Spleen (tissue), 11 donors: Measurements from ENCODE around the gene LGALS1. TPM values are rescaled to one million over a fixed set of nuclear protein-coding genes. Genes with fewer than 3 reads are reported as not detected.

Experiments used
- DNase-seq: peaks from one replicate; pipeline ENCODE4 v3.0.0-alpha.2; 2020
- H3K27ac ChIP-seq, 8 donors: fragments of 200-600 bp; sonication (generic) in 7 of 8; 1 replicate in 4 of 8; 2 replicates in 4 of 8; pipeline versions ENCODE4 v1.5.0 to v1.8.0; 2016 to 2021; ENCODE audit warnings: inconsistent platforms in 4 of 8, mild to moderate bottlenecking in 4 of 8, moderate library complexity in 1 of 8
- H3K27me3 ChIP-seq, 7 donors: fragments of 200-600 bp; sonication (generic) in 6 of 7; replicated peaks in 1 of 7; 1 replicate in 4 of 7; 2 replicates in 3 of 7; pipeline versions ENCODE4 v1.5.0 to v1.8.0; 2016 to 2021; ENCODE audit warnings: inconsistent platforms in 3 of 7, mild to moderate bottlenecking in 1 of 7
- H3K36me3 ChIP-seq, 6 donors: fragments of 200-600 bp; sonication (generic) in 5 of 6; 1 replicate in 4 of 6; 2 replicates in 2 of 6; pipeline versions ENCODE4 v1.5.0 to v1.8.0; 2016 to 2021; ENCODE audit warnings: inconsistent platforms in 2 of 6
- H3K4me1 ChIP-seq, 6 donors: fragments of 200-600 bp; sonication (generic) in 5 of 6; 1 replicate in 3 of 6; 2 replicates in 3 of 6; pipeline versions ENCODE4 v1.5.0 to v1.8.0; 2016 to 2021; ENCODE audit warnings: inconsistent platforms in 3 of 6
- H3K4me3 ChIP-seq, 8 donors: fragments of 200-600 bp; sonication (generic) in 7 of 8; 1 replicate in 4 of 8; 2 replicates in 4 of 8; pipeline versions ENCODE4 v1.5.0 to v1.8.0; 2016 to 2021; ENCODE audit warnings: inconsistent platforms in 4 of 8, mild to moderate bottlenecking in 4 of 8, moderate library complexity in 2 of 8
- H3K9me3 ChIP-seq, 8 donors: fragments of 200-600 bp; sonication (generic) in 7 of 8; 1 replicate in 4 of 8; 2 replicates in 4 of 8; pipeline versions ENCODE4 v1.5.0 to v1.8.0; 2016 to 2021; ENCODE audit warnings: inconsistent platforms in 4 of 8
- POLR2A ChIP-seq, 3 donors: fragments of 450-650 bp; IDR thresholded peaks; one replicate each; pipeline ENCODE4 v1.5.1; 2017; ENCODE audit warnings: antibody characterized with exemption in 3 of 3, mild to moderate bottlenecking in 1 of 3
- POLR2AphosphoS5 ChIP-seq, 3 donors: sonication (generic); formaldehyde crosslinking; IDR thresholded peaks; one replicate each; pipeline ENCODE4 v1.5.1; 2017; ENCODE audit warnings: antibody characterized with exemption in 3 of 3
- WGBS, 5 donors: extraction: QIAGEN DNeasy Blood & Tissue Kit in 3 of 5; methylation state at CpG; one replicate each; pipeline versions ENCODE4 v1.1.5 to v1.1.7; 2013 to 2018; 5-methylcytosine and 5-hydroxymethylcytosine counted together
- intact Hi-C: fragments of 100-400 bp; cut with DNase I; formaldehyde crosslinking; loops from one replicate; pipeline ENCODE4 v1.15.0; 2023; ENCODE audit warnings: low total_unique reads
- polyA plus RNA-seq, 3 donors: library from polyadenylated mRNA; stranded (reverse); fragments of 200-250 nt; gene quantifications; one replicate each; pipeline ENCODE4 v1.2.1, GENCODE V29; 2013
- total RNA-seq, 7 donors: library from RNA; depleted of rRNA in 3 of 7; stranded (reverse); fragments of >200 nt in 3 of 7; fragmentation: NEBNext Ultra II Directional in 4 of 7; extraction: Animal tissue kit (Norgen Biotek cat#: 25700) in 4 of 7; gene quantifications; one replicate each; pipeline versions ENCODE4 v1.1.0 to v1.2.1, GENCODE V29; 2016 to 2021
- TF ChIP-seq, protein P1 (sequence below), 11 experiments: fragments of 200-600 bp in 7 of 11; fragments of 450-650 bp in 4 of 11; sonication (generic) in 4 of 11; IDR thresholded peaks in 8 of 11; conservative IDR thresholded peaks in 3 of 11; 1 replicate in 7 of 11; 2 replicates in 4 of 11; pipeline versions ENCODE4 v1.4.0 to v1.8.0; 2016 to 2021; ENCODE audit warnings: antibody characterized with exemption in 11 of 11, inconsistent platforms in 4 of 11, mild to moderate bottlenecking in 1 of 11
- donor health status: healthy with polysubstance abuse.
- donor health status: DM: no; HTN: no; CAD: no; lungs with moderate emphysema.
- donor health status: DM: no; HTN: no; CAD: no.
- donor health status: Bipolar disorder and iron deficiency.
- donor health status: healthy.
- donor health status: DM: no; HTN: no; CAD: no.
- donor health status: DM: yes; HTN: yes; CAD: no.

The LGALS1 gene
- total and polyA plus RNA-seq, 10 donors = 158 to 544 (median 394) TPM

DNA sequence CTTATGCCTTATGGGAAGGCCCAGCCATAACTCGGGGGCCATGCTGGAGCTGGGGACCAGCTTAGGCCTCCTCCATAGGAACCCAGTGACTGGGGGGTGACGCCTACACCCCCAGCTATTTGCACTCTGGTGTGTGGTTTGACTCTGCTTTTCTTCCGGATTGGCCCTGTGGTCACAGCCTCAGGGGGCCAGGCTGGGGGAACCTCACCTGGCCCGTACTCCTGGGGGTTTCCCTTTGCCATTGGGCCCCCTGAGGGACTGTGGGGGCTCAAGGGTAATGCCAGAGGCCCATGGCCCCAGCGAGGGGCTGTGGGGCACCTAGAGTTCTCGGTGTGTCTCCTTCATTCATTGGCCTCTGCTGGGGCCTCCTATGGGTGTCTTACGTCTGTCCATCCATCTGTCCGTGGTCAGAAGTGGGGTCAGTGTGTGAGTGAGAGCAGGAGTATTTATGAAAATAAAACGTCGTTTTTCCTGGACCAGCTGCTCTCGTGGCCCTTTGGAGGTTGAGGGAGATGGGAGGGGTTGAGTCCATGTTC, 42.3 kb upstream of the LGALS1 start:
- intact Hi-C loops = no loop called here
- peaks cover 59 to 88% (median 76%) of the 10 kb centered on the region in 6 donors for H3K4me1 ChIP-seq
- no peaks in the 10 kb centered on the region for H3K27me3 ChIP-seq
- H3K36me3 ChIP-seq = peaks cover 0 to 47% (median 28%) of the 10 kb centered on the region in 6 donors
- peak; percentile 88 for DNase-seq
- H3K27ac ChIP-seq = peak overlapping the region; percentile 80 to 96 (median 90)
- H3K9me3 ChIP-seq = no peaks in the 10 kb centered on the region
- peak overlapping the region in 4 of 8 donors; percentile 9 to 50 (median 18) for H3K4me3 ChIP-seq
- 5 to 13% (median 9%) methylated on average over 7 to 11 of the region's 11 CpGs for WGBS, 5 donors
- peak in 1 of 3 donors; percentile 26 for TF ChIP-seq POLR2AphosphoS5 (IDR thresholded peaks at IDR 0.05)
- TF ChIP-seq, protein P1, sequence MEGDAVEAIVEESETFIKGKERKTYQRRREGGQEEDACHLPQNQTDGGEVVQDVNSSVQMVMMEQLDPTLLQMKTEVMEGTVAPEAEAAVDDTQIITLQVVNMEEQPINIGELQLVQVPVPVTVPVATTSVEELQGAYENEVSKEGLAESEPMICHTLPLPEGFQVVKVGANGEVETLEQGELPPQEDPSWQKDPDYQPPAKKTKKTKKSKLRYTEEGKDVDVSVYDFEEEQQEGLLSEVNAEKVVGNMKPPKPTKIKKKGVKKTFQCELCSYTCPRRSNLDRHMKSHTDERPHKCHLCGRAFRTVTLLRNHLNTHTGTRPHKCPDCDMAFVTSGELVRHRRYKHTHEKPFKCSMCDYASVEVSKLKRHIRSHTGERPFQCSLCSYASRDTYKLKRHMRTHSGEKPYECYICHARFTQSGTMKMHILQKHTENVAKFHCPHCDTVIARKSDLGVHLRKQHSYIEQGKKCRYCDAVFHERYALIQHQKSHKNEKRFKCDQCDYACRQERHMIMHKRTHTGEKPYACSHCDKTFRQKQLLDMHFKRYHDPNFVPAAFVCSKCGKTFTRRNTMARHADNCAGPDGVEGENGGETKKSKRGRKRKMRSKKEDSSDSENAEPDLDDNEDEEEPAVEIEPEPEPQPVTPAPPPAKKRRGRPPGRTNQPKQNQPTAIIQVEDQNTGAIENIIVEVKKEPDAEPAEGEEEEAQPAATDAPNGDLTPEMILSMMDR (IDR thresholded peaks at IDR 0.05 in 8 of 11, conservative IDR thresholded peaks at IDR 0.05 in 3 of 11) = no peak

GRCh38 chr22:37633625-37634416, 41.6 kb upstream of the LGALS1 start:
- H3K27ac ChIP-seq = peak overlapping the region; percentile 80 to 96 (median 90)
- DNase-seq = peak; percentile 96
- peak in 1 of 3 donors; percentile 7 for TF ChIP-seq POLR2A (IDR thresholded peaks at IDR 0.05)
- TF ChIP-seq POLR2AphosphoS5 (IDR thresholded peaks at IDR 0.05) = peak; percentile 83 to 89 (median 86)
- TF ChIP-seq, protein P1 (IDR thresholded peaks at IDR 0.05 in 8 of 11, conservative IDR thresholded peaks at IDR 0.05 in 3 of 11) = peak in 9 of 11 experiments; percentile 5 to 41 (median 16)
- H3K9me3 ChIP-seq = no peaks in the 10 kb centered on the region
- no peaks in the 10 kb centered on the region for H3K27me3 ChIP-seq
- H3K36me3 ChIP-seq = peaks cover 0 to 41% (median 28%) of the 10 kb centered on the region in 6 donors
- WGBS, 5 donors = 3 to 8% (median 5%) methylated on average over 9 to 24 of the region's 24 CpGs
- peak overlapping the region in 5 of 8 donors; percentile 9 to 50 (median 19) for H3K4me3 ChIP-seq
- peaks cover 66 to 88% (median 79%) of the 10 kb centered on the region in 6 donors for H3K4me1 ChIP-seq
- intact Hi-C loops = no loop called here

GRCh38 chr22:37634417-37634924, 41.0 kb upstream of the LGALS1 start:
- H3K27me3 ChIP-seq = peaks cover 0 to 4% (median 0%) of the 10 kb centered on the region in 7 donors
- 20 to 45% (median 31%) methylated on average over 8 of the region's 8 CpGs for WGBS, 5 donors
- intact Hi-C loops = no loop called here
- peak overlapping the region; percentile 80 to 96 (median 90) for H3K27ac ChIP-seq
- peak; percentile 82 for DNase-seq
- TF ChIP-seq POLR2AphosphoS5 (IDR thresholded peaks at IDR 0.05) = no peak
- TF ChIP-seq, protein P1 (IDR thresholded peaks at IDR 0.05 in 8 of 11, conservative IDR thresholded peaks at IDR 0.05 in 3 of 11) = no peak
- TF ChIP-seq POLR2A (IDR thresholded peaks at IDR 0.05) = no peak
- peak overlapping the region in 3 of 8 donors; percentile 9 to 50 (median 19) for H3K4me3 ChIP-seq
- H3K4me1 ChIP-seq = peaks cover 69 to 91% (median 85%) of the 10 kb centered on the region in 6 donors
- no peaks in the 10 kb centered on the region for H3K9me3 ChIP-seq
- H3K36me3 ChIP-seq = peaks cover 0 to 35% (median 24%) of the 10 kb centered on the region in 6 donors
